DND-41 (cell line): Measurements from ENCODE around the gene EPB41L2.

ENCODE experiments used
- EZH2 ChIP-seq: IDR thresholded peaks from 3 replicates; pipeline ENCODE4 v1.6.1; 2012; ENCODE audit warnings: borderline replicate concordance, low read depth, mild to moderate bottlenecking, moderate library complexity, low read length, inconsistent platforms; ENCODE audit not compliant: severe bottlenecking
- TF ChIP-seq, protein P1 (sequence below): IDR thresholded peaks from 2 replicates; pipeline ENCODE4 v1.5.1; 2012; ENCODE audit warnings: borderline replicate concordance, low read length, moderate library complexity, mild to moderate bottlenecking; ENCODE audit not compliant: poor library complexity, severe bottlenecking; ENCODE audit errors: extremely low read depth

DNA sequence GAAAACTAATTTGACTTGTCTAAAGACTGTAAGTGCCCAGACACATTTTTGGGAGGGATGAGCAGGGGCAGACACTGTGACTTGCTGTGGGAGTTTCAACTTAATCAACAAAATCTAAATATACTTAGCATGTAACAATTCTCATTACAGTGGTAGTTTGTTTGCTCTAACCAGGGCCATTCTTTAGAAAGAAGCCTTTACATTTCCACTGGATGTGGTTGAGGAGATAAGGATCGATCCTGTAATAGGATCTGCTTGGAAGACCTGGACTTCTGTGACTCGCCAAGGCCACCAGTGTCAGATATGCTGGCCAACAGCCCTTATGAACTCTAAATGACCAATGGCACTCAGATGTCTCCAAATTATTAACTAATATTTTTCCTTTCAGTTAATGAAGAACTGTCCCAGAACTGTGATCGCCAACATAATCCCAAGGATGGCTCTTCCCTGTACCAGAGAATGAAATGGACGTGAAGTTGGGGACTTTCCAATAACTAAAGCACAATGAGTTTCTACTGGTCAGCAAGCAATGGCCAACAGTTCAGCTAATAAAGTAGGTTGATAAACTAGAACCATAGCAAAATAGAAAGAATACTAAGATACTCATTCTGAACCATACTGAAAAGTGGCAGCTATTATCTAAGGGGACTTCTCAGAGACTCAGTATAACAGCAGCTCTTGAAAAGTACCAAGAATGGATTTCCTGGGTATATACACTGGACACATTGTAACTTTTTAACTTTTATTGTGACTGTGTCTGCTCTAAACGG is 228.4 kb downstream of the EPB41L2 start:
- TF ChIP-seq, protein P1, sequence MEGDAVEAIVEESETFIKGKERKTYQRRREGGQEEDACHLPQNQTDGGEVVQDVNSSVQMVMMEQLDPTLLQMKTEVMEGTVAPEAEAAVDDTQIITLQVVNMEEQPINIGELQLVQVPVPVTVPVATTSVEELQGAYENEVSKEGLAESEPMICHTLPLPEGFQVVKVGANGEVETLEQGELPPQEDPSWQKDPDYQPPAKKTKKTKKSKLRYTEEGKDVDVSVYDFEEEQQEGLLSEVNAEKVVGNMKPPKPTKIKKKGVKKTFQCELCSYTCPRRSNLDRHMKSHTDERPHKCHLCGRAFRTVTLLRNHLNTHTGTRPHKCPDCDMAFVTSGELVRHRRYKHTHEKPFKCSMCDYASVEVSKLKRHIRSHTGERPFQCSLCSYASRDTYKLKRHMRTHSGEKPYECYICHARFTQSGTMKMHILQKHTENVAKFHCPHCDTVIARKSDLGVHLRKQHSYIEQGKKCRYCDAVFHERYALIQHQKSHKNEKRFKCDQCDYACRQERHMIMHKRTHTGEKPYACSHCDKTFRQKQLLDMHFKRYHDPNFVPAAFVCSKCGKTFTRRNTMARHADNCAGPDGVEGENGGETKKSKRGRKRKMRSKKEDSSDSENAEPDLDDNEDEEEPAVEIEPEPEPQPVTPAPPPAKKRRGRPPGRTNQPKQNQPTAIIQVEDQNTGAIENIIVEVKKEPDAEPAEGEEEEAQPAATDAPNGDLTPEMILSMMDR: no peak
- no peak for TF ChIP-seq EZH2
